Neural progenitor cell (in vitro differentiated cells): ENCODE measurements around the gene PRKCE. TPM values are rescaled to one million over a fixed set of nuclear protein-coding genes. Genes with fewer than 3 reads are reported as not detected.

ENCODE experiments used
- DNase-seq: peaks from one replicate; pipeline ENCODE4 v3.0.0-alpha.2; 2016; ENCODE audit warnings: low spot score
- H2AFZ ChIP-seq: fragments of 200-600 bp; sonication (generic); replicated peaks from 2 replicates; pipeline ENCODE4 v1.6.1; 2016; ENCODE audit warnings: antibody characterized with exemption
- H3F3A ChIP-seq: fragments of 200-600 bp; sonication (generic); 2 replicates; pipeline ENCODE4 v1.6.1; 2016; ENCODE audit warnings: antibody characterized with exemption, low read depth
- H3K27ac ChIP-seq: fragments of 200-600 bp; sonication (generic); 2 replicates; pipeline ENCODE4 v1.5.1; 2016; ENCODE audit warnings: mild to moderate bottlenecking
- H3K27me3 ChIP-seq: fragments of 200-600 bp; sonication (generic); 2 replicates; pipeline ENCODE4 v1.6.1; 2016; ENCODE audit warnings: mild to moderate bottlenecking, moderate library complexity
- H3K36me3 ChIP-seq: fragments of 200-600 bp; sonication (generic); 2 replicates; pipeline ENCODE4 v1.5.1; 2016
- H3K4me1 ChIP-seq: fragments of 200-600 bp; sonication (generic); 2 replicates; pipeline ENCODE4 v1.6.1; 2016; ENCODE audit warnings: mixed run types
- H3K4me2 ChIP-seq: fragments of 200-600 bp; sonication (generic); 2 replicates; pipeline ENCODE4 v1.6.1; 2016
- H3K4me3 ChIP-seq: fragments of 200-600 bp; sonication (generic); 2 replicates; pipeline ENCODE4 v1.5.1; 2016
- H3K79me2 ChIP-seq: fragments of 200-600 bp; sonication (generic); 2 replicates; pipeline ENCODE4 v1.6.1; 2016; ENCODE audit warnings: low read depth
- H3K9ac ChIP-seq: fragments of 200-600 bp; sonication (generic); 2 replicates; pipeline ENCODE4 v1.6.1; 2016
- H3K9me3 ChIP-seq: fragments of 200-600 bp; sonication (generic); 2 replicates; pipeline ENCODE4 v1.5.1; 2016; ENCODE audit warnings: low read depth
- H4K20me1 ChIP-seq: fragments of 200-600 bp; sonication (generic); 2 replicates; pipeline ENCODE4 v1.6.1; 2016; ENCODE audit warnings: low read depth
- H3K27ac Mint-ChIP-seq: 3 replicates; pipeline ENCODE4 v1.8.0; 2021; ENCODE audit warnings: mixed read lengths
- H3K27me3 Mint-ChIP-seq: 2 replicates; pipeline ENCODE4 v1.8.0; 2022; ENCODE audit warnings: low read depth, mild to moderate bottlenecking, inconsistent platforms, moderate library complexity, mixed read lengths; ENCODE audit not compliant: insufficient read depth
- H3K36me3 Mint-ChIP-seq: 3 replicates; pipeline ENCODE4 v1.8.0; 2021; ENCODE audit warnings: mixed read lengths
- H3K4me1 Mint-ChIP-seq: 3 replicates; pipeline ENCODE4 v1.8.0; 2021; ENCODE audit warnings: mixed read lengths
- H3K4me3 Mint-ChIP-seq: 3 replicates; pipeline ENCODE4 v1.8.0; 2021; ENCODE audit warnings: mild to moderate bottlenecking, moderate library complexity, mixed read lengths
- H3K9me3 Mint-ChIP-seq: 3 replicates; pipeline ENCODE4 v1.8.0; 2020; ENCODE audit warnings: mixed read lengths
- EZH2 ChIP-seq: fragments of 200-600 bp; sonication (generic); IDR thresholded peaks from 2 replicates; pipeline ENCODE4 v1.6.1; 2017; ENCODE audit warnings: antibody characterized with exemption, mild to moderate bottlenecking, moderate library complexity
- EZH2phosphoT487 ChIP-seq: fragments of 200-600 bp; sonication (generic); IDR thresholded peaks from 2 replicates; pipeline ENCODE4 v1.6.1; 2017; ENCODE audit warnings: antibody characterized with exemption
- total RNA-seq: library from RNA; depleted of rRNA; stranded (reverse); fragments of >200 nt; gene quantifications from 2 replicates; pipeline ENCODE4 v1.2.3, GENCODE V29; 2015; ENCODE audit warnings: low replicate concordance
- TF ChIP-seq, protein P1 (sequence below): fragments of 200-600 bp; sonication (generic); IDR thresholded peaks from 2 replicates; pipeline ENCODE4 v1.5.1; 2017; ENCODE audit warnings: antibody characterized with exemption, mild to moderate bottlenecking

PRKCE gene
- total RNA-seq, 1 donor from 2014 or later: 4.1 TPM

DNA sequence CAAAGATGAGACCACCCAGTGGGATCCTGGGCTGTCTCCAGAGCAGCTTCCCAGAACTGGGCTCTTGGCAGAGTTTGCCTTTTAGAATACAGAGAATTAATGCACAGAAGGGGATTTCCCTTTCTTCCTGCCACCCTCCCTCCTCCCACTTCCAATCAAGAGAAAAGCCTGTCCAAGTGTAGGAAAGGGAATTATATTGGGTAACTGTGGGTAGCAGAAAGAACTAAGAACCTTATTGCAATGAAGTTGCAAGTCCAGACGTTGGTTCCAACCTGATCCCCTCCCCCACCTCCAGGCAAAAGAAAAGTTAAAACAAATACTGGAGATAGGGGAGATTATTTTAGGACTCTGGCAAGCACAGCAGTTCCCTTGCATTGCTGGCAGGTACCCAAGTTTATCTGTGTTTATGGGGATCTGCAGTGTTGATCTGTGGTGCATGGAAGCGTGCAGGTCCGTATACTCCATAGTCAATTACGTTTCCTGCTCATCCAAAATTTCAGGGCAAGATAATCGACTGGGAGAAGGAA is 114.3 kb downstream of the PRKCE start:
- H3K4me2 ChIP-seq: no peak overlapping the region
- no peak for TF ChIP-seq EZH2phosphoT487
- TF ChIP-seq, protein P1, sequence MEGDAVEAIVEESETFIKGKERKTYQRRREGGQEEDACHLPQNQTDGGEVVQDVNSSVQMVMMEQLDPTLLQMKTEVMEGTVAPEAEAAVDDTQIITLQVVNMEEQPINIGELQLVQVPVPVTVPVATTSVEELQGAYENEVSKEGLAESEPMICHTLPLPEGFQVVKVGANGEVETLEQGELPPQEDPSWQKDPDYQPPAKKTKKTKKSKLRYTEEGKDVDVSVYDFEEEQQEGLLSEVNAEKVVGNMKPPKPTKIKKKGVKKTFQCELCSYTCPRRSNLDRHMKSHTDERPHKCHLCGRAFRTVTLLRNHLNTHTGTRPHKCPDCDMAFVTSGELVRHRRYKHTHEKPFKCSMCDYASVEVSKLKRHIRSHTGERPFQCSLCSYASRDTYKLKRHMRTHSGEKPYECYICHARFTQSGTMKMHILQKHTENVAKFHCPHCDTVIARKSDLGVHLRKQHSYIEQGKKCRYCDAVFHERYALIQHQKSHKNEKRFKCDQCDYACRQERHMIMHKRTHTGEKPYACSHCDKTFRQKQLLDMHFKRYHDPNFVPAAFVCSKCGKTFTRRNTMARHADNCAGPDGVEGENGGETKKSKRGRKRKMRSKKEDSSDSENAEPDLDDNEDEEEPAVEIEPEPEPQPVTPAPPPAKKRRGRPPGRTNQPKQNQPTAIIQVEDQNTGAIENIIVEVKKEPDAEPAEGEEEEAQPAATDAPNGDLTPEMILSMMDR: no peak
- no peak for TF ChIP-seq EZH2
- peaks cover 2% of the 10 kb centered on the region for H3K36me3 Mint-ChIP-seq

DNA sequence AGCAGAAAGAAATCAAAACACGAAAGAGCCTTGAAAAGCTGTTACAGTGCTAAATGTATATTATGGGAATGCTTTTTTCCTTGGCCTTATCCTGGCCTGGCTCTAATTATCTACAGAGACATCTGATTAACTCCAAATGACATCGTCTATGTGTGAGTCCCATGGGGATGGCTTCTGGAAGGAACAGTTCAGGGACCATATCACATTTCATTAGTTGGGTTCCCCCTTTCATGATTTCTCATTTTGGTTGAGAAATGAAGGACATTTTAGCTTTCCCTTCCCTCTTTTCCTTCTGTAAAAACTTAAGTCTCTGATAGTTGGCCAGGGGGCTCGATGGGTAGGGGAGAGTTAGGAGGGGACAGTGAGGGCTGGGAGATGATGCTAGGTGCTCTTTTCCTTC is 116.7 kb downstream of the PRKCE start:
- H3K4me3 Mint-ChIP-seq: no peak overlapping the region
- Histone ChIP-seq H3K9me3 (no peaks in the 10 kb centered on the region), H4K20me1 (no peaks in the 10 kb centered on the region), H3K4me2 (no peak overlapping the region), H3K27ac (no peak overlapping the region), H3K4me3 (no peak overlapping the region), H3F3A (peaks cover 8% of the 10 kb centered on the region), H3K4me1 (peaks cover 37% of the 10 kb centered on the region), H2AFZ (no peak overlapping the region), H3K9ac (no peak overlapping the region), H3K36me3 (no peaks in the 10 kb centered on the region), H3K27me3 (no peaks in the 10 kb centered on the region), H3K79me2 (no peaks in the 10 kb centered on the region)
- H3K36me3 Mint-ChIP-seq: no peaks in the 10 kb centered on the region
- peaks cover 4% of the 10 kb centered on the region for H3K27me3 Mint-ChIP-seq
- no peak overlapping the region for H3K27ac Mint-ChIP-seq
- TF ChIP-seq EZH2 (no peak), EZH2phosphoT487 (no peak)
- TF ChIP-seq, protein P1: no peak
- no peaks in the 10 kb centered on the region for H3K9me3 Mint-ChIP-seq
- peaks cover 27% of the 10 kb centered on the region for H3K4me1 Mint-ChIP-seq
- no peak for DNase-seq

More for the DNA sequence above, 114.3 kb downstream of the PRKCE start:
- Histone ChIP-seq H3K27me3 (no peaks in the 10 kb centered on the region), H3K27ac (no peak overlapping the region), H2AFZ (no peak overlapping the region), H3K4me3 (no peak overlapping the region), H3F3A (no peaks in the 10 kb centered on the region), H3K9ac (no peak overlapping the region), H3K4me1 (peaks cover 26% of the 10 kb centered on the region), H3K79me2 (no peaks in the 10 kb centered on the region), H3K36me3 (no peaks in the 10 kb centered on the region), H4K20me1 (no peaks in the 10 kb centered on the region), H3K9me3 (no peaks in the 10 kb centered on the region)
- Mint-ChIP-seq H3K4me3 (no peak overlapping the region), H3K9me3 (no peaks in the 10 kb centered on the region), H3K27me3 (no peaks in the 10 kb centered on the region), H3K27ac (no peak overlapping the region), H3K4me1 (peaks cover 24% of the 10 kb centered on the region)
- DNase-seq: no peak

DNA sequence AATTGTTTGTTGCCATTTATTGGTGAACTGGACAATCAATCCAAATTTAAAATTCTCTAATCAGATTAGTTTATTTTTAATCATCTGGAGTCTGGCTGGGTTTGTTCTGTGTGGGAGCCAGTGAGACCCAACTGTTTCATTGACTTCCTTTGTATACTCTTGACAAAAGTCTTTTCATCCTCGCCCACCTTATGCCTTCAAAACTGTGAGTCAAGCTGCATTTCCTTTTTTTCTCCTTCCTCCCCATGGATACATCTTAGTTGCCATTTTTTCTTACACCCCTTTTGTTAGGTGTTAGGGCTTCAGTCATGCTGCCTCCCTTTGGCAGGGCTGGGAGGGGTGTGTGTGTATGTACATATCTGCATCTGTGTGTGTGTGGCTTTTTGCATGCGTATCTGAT is 117.6 kb downstream of the PRKCE start:
- TF ChIP-seq, protein P1: no peak
- TF ChIP-seq EZH2: no peak
- TF ChIP-seq EZH2phosphoT487: no peak
- Mint-ChIP-seq H3K4me1 (peaks cover 27% of the 10 kb centered on the region), H3K27me3 (peaks cover 4% of the 10 kb centered on the region), H3K36me3 (no peaks in the 10 kb centered on the region), H3K9me3 (no peaks in the 10 kb centered on the region), H3K4me3 (no peak overlapping the region), H3K27ac (no peak overlapping the region)
- H3K4me2 ChIP-seq: no peak overlapping the region
- H3K27me3 ChIP-seq: no peaks in the 10 kb centered on the region
- H3F3A ChIP-seq: peaks cover 8% of the 10 kb centered on the region
- no peaks in the 10 kb centered on the region for H3K9me3 ChIP-seq
- no peaks in the 10 kb centered on the region for H3K36me3 ChIP-seq
- H4K20me1 ChIP-seq: no peaks in the 10 kb centered on the region
- H2AFZ ChIP-seq: no peak overlapping the region
- no peak for DNase-seq
- peaks cover 37% of the 10 kb centered on the region for H3K4me1 ChIP-seq
- H3K79me2 ChIP-seq: no peaks in the 10 kb centered on the region
- no peak overlapping the region for H3K9ac ChIP-seq
- no peak overlapping the region for H3K27ac ChIP-seq
- no peak overlapping the region for H3K4me3 ChIP-seq
